22Rv1 (cell line): ENCODE results near the gene ARMC7.

Experiments used
- CTCF ChIP-seq: fragments of 450-650 bp; IDR thresholded peaks from 2 replicates; pipeline ENCODE4 v1.5.1; 2017; ENCODE audit warnings: mild to moderate bottlenecking
- ZFX ChIP-seq: fragments of 450-650 bp; IDR thresholded peaks from 2 replicates; pipeline ENCODE4 v1.6.1; 2017; ENCODE audit warnings: antibody characterized with exemption, borderline replicate concordance

GRCh38 chr17:75155191-75155601 lies 45.4 kb downstream of the ARMC7 start:
- no peak for TF ChIP-seq CTCF
- TF ChIP-seq ZFX: no peak
